ENCODE measurements around the gene AZGP1.
"Not testable (repeated sequence)": the region's sequence is repeated elsewhere in the genome, so short reads cannot be mapped to it uniquely, and the experiment has no call there.

AZGP1 gene

GRCh38 chr7:99975782-99976521 is at the start of gene AZGP1:
AZGP1 (minus strand) TSS chr7:99976031; CDS start chr7:99976020, 11 bp downstream.
- DNase-seq, result peak; percentile 32

- no peak for DNase-seq
These were observed 48.3 kb upstream of the AZGP1 start for GRCh38 chr7:100024020-100024619.

GRCh38 chr7:100023526-100023925 is 47.7 kb upstream of the AZGP1 start:
- DNase-seq, result no peak

GRCh38 chr7:100022621-100023020 is 46.8 kb upstream of the AZGP1 start:
- no peak for DNase-seq

- no peak for DNase-seq
These were observed 45.5 kb upstream of the AZGP1 start for GRCh38 chr7:100021297-100021696.

GRCh38 chr7:100019908-100020307 is 44.1 kb upstream of the AZGP1 start:
- DNase-seq, result no peak

GRCh38 chr7:100017875-100018274 is 42.0 kb upstream of the AZGP1 start:
- DNase-seq, result no peak

GRCh38 chr7:100017300-100017699 is 41.5 kb upstream of the AZGP1 start:
- no peak for DNase-seq

- DNase-seq, result no peak
These were observed 40.5 kb upstream of the AZGP1 start for GRCh38 chr7:100016215-100016901.

GRCh38 chr7:100015232-100016214 is 39.7 kb upstream of the AZGP1 start, which contains the start of gene ZKSCAN1:
ZKSCAN1 (plus strand) TSS chr7:100015596; CDS start chr7:100023507, 7,911 bp downstream.
- DNase-seq, result peak; percentile 93

- no peak for DNase-seq
These were observed 37.5 kb upstream of the AZGP1 start for GRCh38 chr7:100013328-100013676.

- not testable (repeated sequence) for DNase-seq
These were observed 36.8 kb upstream of the AZGP1 start for GRCh38 chr7:100012385-100013327.

- DNase-seq, result no peak
These were observed 35.7 kb upstream of the AZGP1 start for GRCh38 chr7:100011516-100011915.

GRCh38 chr7:100010901-100011300 is 35.1 kb upstream of the AZGP1 start:
- DNase-seq, result no peak

- DNase-seq, result not testable (repeated sequence)
These were observed 34.1 kb upstream of the AZGP1 start for GRCh38 chr7:100009952-100010351.

- DNase-seq, result no peak
These were observed 32.7 kb upstream of the AZGP1 start for GRCh38 chr7:100008525-100008924.

- DNase-seq, result no peak
These were observed 32.1 kb upstream of the AZGP1 start for GRCh38 chr7:100007887-100008286.

- DNase-seq, result peak; percentile 87
These were observed 28.2 kb upstream of the AZGP1 start for GRCh38 chr7:100003711-100004661.

- no peak for DNase-seq
These were observed 24.4 kb upstream of the AZGP1 start for GRCh38 chr7:100000239-100000638.

GRCh38 chr7:99997545-99998137 is 21.8 kb upstream of the AZGP1 start:
- peak; percentile 87 for DNase-seq
